Lower leg skin (tissue), 3 donors: ENCODE data around the gene TP73.
"Not testable (repeated sequence)": the region's sequence is repeated elsewhere in the genome, so short reads cannot be mapped to it uniquely, and the experiment has no call there.

Source experiments
- POLR2A ChIP-seq, 2 donors: fragments of 450-650 bp; IDR thresholded peaks; one replicate each; pipeline ENCODE4 v1.6.1; 2016 to 2017; ENCODE audit warnings: antibody characterized with exemption in 2 of 2, mild to moderate bottlenecking in 1 of 2, moderate library complexity in 1 of 2
- TF ChIP-seq, protein P1 (sequence below), 3 donors: fragments of 450-650 bp; IDR thresholded peaks; one replicate each; pipeline ENCODE4 v1.5.1; 2016; ENCODE audit warnings: antibody characterized with exemption in 3 of 3, mild to moderate bottlenecking in 3 of 3, moderate library complexity in 2 of 3

DNA sequence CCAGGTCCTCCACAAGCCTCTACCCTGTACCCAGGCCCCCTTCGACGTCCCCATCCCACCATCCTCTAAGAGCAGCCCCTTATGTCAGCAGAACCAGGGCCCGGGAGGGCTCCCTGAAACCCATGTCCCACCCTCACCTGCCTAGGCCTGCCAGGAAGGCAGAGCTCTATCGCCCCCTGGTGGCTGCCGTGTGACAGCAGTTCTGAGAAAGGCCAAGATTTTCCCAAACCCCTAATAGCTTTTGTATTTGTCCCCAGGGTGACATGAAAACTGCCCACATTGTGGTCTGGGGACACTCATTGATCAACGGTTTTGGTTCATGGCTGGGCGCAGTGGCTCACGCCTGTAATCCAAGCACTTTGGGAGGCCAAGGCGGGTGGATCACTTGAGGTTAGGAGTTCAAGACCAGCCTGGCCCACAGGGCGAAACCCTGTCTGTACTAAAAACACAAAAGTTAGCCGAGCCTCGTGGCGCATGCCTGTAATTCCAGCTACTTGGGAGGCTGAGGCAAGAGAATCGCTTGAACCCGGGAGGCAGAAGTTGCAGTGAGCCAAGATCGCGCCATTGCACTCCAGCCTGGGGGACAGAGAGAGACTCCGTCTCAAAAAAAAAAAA is 72.2 kb downstream of the TP73 start:
- TF ChIP-seq, protein P1, sequence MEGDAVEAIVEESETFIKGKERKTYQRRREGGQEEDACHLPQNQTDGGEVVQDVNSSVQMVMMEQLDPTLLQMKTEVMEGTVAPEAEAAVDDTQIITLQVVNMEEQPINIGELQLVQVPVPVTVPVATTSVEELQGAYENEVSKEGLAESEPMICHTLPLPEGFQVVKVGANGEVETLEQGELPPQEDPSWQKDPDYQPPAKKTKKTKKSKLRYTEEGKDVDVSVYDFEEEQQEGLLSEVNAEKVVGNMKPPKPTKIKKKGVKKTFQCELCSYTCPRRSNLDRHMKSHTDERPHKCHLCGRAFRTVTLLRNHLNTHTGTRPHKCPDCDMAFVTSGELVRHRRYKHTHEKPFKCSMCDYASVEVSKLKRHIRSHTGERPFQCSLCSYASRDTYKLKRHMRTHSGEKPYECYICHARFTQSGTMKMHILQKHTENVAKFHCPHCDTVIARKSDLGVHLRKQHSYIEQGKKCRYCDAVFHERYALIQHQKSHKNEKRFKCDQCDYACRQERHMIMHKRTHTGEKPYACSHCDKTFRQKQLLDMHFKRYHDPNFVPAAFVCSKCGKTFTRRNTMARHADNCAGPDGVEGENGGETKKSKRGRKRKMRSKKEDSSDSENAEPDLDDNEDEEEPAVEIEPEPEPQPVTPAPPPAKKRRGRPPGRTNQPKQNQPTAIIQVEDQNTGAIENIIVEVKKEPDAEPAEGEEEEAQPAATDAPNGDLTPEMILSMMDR (IDR thresholded peaks at IDR 0.05), result peak in 1 of 3 donors; percentile 76
- TF ChIP-seq POLR2A (IDR thresholded peaks at IDR 0.05), result not testable (repeated sequence)
